Panc1 (cell line): ENCODE results near the gene KIF4B. TPM values are rescaled to one million over a fixed set of nuclear protein-coding genes. Genes with fewer than 3 reads are reported as not detected.

Source experiments
- ATAC-seq: fragments of 200-7000 bp; cut with Tn5 transposase; 2 replicates; pipeline ENCODE4 v1.9.1; 2020; ENCODE audit warnings: mild to moderate bottlenecking, moderate library complexity
- Bru-seq: library from RNA; stranded (reverse); fragments of 400-500 nt; gene quantifications from one replicate; lab custom pipeline; 2021; lab: Mats Ljungman, UMichigan
- BruChase-seq, 2 experiments: library from RNA; stranded (reverse); fragments of 400-500 nt; gene quantifications; one replicate each; lab custom pipeline; 2021; lab: Mats Ljungman, UMichigan
- BruUV-seq: library from RNA; stranded (reverse); fragments of 400-500 nt; replicated peaks from 2 replicates; lab custom pipeline; 2021; lab: Mats Ljungman, UMichigan
- CTCF ChIA-PET: fragments of 300-600 bp; sonication (Branson Sonifier 250); formaldehyde crosslinking; loops from one replicate; lab custom pipeline; 2022; ENCODE audit warnings: antibody characterized with exemption; lab: Charles Lee
- POLR2A ChIA-PET: fragments of 300-600 bp; sonication (Branson Sonifier 250); formaldehyde crosslinking; loops from one replicate; lab custom pipeline; 2022; ENCODE audit warnings: antibody characterized with exemption; lab: Charles Lee
- DNase-seq: peaks from one replicate; pipeline ENCODE4 v3.0.0-alpha.2; 2010; ENCODE audit warnings: low read depth, low spot score
- H3K27ac ChIP-seq: 2 replicates; pipeline ENCODE4 v1.5.1; 2011; ENCODE audit warnings: mild to moderate bottlenecking, low read length, inconsistent platforms
- H3K27me3 ChIP-seq: fragments of 200-500 bp; sonication (Bioruptor generic); 2 replicates; pipeline ENCODE4 v1.6.0; 2014; ENCODE audit warnings: low read length, inconsistent platforms; ENCODE audit not compliant: control insufficient read depth, insufficient read depth
- H3K36me3 ChIP-seq: fragments of 200-500 bp; sonication (Bioruptor generic); 2 replicates; pipeline ENCODE4 v1.5.1; 2014; ENCODE audit warnings: inconsistent platforms, mild to moderate bottlenecking, low read length, moderate library complexity; ENCODE audit not compliant: control insufficient read depth, insufficient read depth
- H3K4me1 ChIP-seq: 2 replicates; pipeline ENCODE4 v1.5.1; 2011; ENCODE audit warnings: inconsistent platforms, mild to moderate bottlenecking, low read length, moderate library complexity; ENCODE audit not compliant: control insufficient read depth, insufficient read depth
- H3K4me3 ChIP-seq, 2 experiments: 2 replicates each; pipeline ENCODE4 v1.5.1; 2011 to 2012; ENCODE audit warnings: low read depth in 2 of 2, low read length in 2 of 2, mild to moderate bottlenecking in 2 of 2, inconsistent platforms in 1 of 2, moderate library complexity in 1 of 2
- H3K9me3 ChIP-seq: fragments of 200-500 bp; sonication (Bioruptor generic); 2 replicates; pipeline ENCODE4 v1.5.1; 2014; ENCODE audit warnings: low read depth, mild to moderate bottlenecking, inconsistent platforms, low read length, moderate library complexity; ENCODE audit not compliant: control insufficient read depth, insufficient read depth
- CTCF ChIP-seq: fragments of 450-650 bp; IDR thresholded peaks from 2 replicates; pipeline ENCODE4 v1.5.1; 2017; ENCODE audit warnings: mild to moderate bottlenecking
- POLR2AphosphoS5 ChIP-seq: IDR thresholded peaks from 2 replicates; pipeline ENCODE4 v1.6.1; 2012; ENCODE audit warnings: mild to moderate bottlenecking, low read depth, low read length, moderate library complexity
- REST ChIP-seq, 2 experiments: IDR thresholded peaks; 2 replicates each; pipeline ENCODE4 v1.6.1; 2011 to 2012; ENCODE audit warnings: low read depth in 2 of 2, control low read depth in 1 of 2, low read length in 1 of 2, mild to moderate bottlenecking in 1 of 2, moderate library complexity in 1 of 2; ENCODE audit not compliant: insufficient read depth in 1 of 2
- SIN3A ChIP-seq: IDR thresholded peaks from 2 replicates; pipeline ENCODE4 v1.6.1; 2012; ENCODE audit warnings: low read depth, mild to moderate bottlenecking, low read length, moderate library complexity, borderline replicate concordance; ENCODE audit not compliant: insufficient read depth
- TCF7L2 ChIP-seq: IDR thresholded peaks from 2 replicates; pipeline ENCODE4 v1.6.1; 2011; ENCODE audit warnings: mild to moderate bottlenecking, low read depth, low read length, inconsistent platforms
- in situ Hi-C: cut with HindIII; loops from 2 replicates; pipeline ENCODE4 v1.10.0; 2016; ENCODE audit warnings: low sequenced_read_pairs, low pct_unique_long_range_greater_than_20kb
- intact Hi-C: fragments of 100-400 bp; cut with micrococcal nuclease; formaldehyde crosslinking; loops from one replicate; pipeline ENCODE4 v1.10.0; 2022; ENCODE audit not compliant: unreplicated experiment
- long read RNA-seq: library from polyadenylated mRNA; unstranded; transcript quantifications from one replicate; pipeline ENCODE4 v2.0.0, GENCODE V29; 2021; ENCODE audit not compliant: unreplicated experiment
- polyA plus RNA-seq: library from polyadenylated mRNA; unstranded; fragments of >200 nt; gene quantifications from one replicate; pipeline ENCODE4 v1.2.1, GENCODE V29; 2012; ENCODE audit warnings: missing spikeins; ENCODE audit not compliant: insufficient read length
- total RNA-seq: library from RNA; stranded (reverse); gene quantifications from one replicate; pipeline ENCODE4 v1.2.1, GENCODE V29; 2021; ENCODE audit not compliant: unreplicated experiment

Gene KIF4B, protein sequence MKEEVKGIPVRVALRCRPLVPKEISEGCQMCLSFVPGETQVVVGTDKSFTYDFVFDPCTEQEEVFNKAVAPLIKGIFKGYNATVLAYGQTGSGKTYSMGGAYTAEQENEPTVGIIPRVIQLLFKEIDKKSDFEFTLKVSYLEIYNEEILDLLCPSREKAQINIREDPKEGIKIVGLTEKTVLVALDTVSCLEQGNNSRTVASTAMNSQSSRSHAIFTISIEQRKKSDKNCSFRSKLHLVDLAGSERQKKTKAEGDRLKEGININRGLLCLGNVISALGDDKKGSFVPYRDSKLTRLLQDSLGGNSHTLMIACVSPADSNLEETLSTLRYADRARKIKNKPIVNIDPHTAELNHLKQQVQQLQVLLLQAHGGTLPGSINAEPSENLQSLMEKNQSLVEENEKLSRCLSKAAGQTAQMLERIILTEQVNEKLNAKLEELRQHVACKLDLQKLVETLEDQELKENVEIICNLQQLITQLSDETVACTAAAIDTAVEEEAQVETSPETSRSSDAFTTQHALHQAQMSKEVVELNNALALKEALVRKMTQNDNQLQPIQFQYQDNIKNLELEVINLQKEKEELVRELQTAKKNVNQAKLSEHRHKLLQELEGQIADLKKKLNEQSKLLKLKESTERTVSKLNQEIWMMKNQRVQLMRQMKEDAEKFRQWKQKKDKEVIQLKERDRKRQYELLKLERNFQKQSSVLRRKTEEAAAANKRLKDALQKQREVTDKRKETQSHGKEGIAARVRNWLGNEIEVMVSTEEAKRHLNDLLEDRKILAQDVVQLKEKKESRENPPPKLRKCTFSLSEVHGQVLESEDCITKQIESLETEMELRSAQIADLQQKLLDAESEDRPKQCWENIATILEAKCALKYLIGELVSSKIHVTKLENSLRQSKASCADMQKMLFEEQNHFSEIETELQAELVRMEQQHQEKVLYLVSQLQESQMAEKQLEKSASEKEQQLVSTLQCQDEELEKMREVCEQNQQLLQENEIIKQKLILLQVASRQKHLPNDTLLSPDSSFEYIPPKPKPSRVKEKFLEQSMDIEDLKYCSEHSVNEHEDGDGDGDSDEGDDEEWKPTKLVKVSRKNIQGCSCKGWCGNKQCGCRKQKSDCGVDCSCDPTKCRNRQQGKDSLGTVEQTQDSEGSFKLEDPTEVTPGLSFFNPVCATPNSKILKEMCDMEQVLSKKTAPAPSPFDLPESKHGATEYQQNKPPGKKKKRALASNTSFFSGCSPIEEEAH
- total RNA-seq (0.10 TPM), Bru-seq, nascent RNA (percentile 22 among the genes with signal in this experiment), BruChase-seq, experiment 1, labeled RNA remaining after a 2-hour chase (percentile 23 among the genes with signal in this experiment), BruChase-seq, experiment 2, labeled RNA remaining after a 6-hour chase (percentile 28 among the genes with signal in this experiment)
- polyA plus RNA-seq, result 0.15 TPM
- long read RNA-seq, result 0 reads

DNA sequence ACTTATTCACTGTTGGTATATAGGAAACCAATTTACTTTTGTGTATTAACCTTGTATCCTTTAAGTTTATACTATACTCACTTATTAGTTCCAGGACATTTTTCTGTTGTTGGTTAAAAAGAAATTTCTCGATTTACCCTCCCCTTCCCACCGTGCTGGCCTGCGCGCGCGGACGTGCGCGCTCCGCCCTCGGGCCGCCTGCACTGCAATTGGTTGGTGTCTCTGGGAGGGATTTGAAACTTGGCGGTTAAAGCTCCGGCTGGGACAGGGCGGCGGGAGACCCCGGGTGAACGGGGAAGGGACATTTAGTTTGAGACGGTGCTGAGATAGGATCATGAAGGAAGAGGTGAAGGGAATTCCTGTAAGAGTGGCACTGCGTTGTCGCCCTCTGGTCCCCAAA lies at the start of gene KIF4B:
Gene KIF4B (plus strand): TSS at position 230 of the 400 bp plus-strand sequence. CDS start 105 bp downstream, at position 335.
- peaks cover 4% of the 10 kb centered on the region; the same call in 1 of the 2 replicates for H3K27me3 ChIP-seq
- ChIA-PET POLR2A (no interaction called here), CTCF (no interaction called here)
- no peak for DNase-seq
- no peaks in the 10 kb centered on the region for H3K9me3 ChIP-seq
- no peaks in the 10 kb centered on the region for H3K36me3 ChIP-seq
- intact Hi-C loops, result no loop called here
- H3K27ac ChIP-seq, result no peak within 1 kb of the TSS
- H3K4me1 ChIP-seq, result no peaks in the 10 kb centered on the region
- in situ Hi-C loops, result no loop called here
- BruUV-seq, result no TSS peak
- no peak for ATAC-seq
- TF ChIP-seq CTCF, result no peak
- H3K4me3 ChIP-seq, result peak within 1 kb of the TSS in 1 of 2 experiments; percentile 19; a peak in 1 of 4 replicates

GRCh38 chr5:154966081-154966841 lies 47.3 kb upstream of the KIF4B start:
- ChIA-PET CTCF (no interaction called here), POLR2A (no interaction called here)
- BruUV-seq, result no TSS peak
- no peak for DNase-seq
- Histone ChIP-seq H3K36me3 (no peaks in the 10 kb centered on the region; the same call in 1 of the 2 replicates), H3K27me3 (no peaks in the 10 kb centered on the region), H3K27ac (no peak overlapping the region), H3K4me3 (no peak overlapping the region), H3K4me1 (no peaks in the 10 kb centered on the region), H3K9me3 (no peaks in the 10 kb centered on the region)
- no peak for ATAC-seq
- TF ChIP-seq POLR2AphosphoS5 (no peak), SIN3A (no peak)
- intact Hi-C loops (no loop called here), in situ Hi-C loops (no loop called here)

- in situ Hi-C loops, result no loop called here
- ATAC-seq (no peak), DNase-seq (no peak)
- Histone ChIP-seq H3K4me1 (no peaks in the 10 kb centered on the region), H3K36me3 (no peaks in the 10 kb centered on the region; the same call in 1 of the 2 replicates), H3K9me3 (no peaks in the 10 kb centered on the region), H3K4me3 (no peak overlapping the region), H3K27ac (no peak overlapping the region), H3K27me3 (no peaks in the 10 kb centered on the region)
- ChIA-PET POLR2A (no interaction called here), CTCF (no interaction called here)
- no peak for TF ChIP-seq REST (IDR thresholded peaks at IDR 0.05; ENCODE audit: insufficient read depth in 1 of 2, low read depth in 2 of 2, low read length in 1 of 2)
- TF ChIP-seq SIN3A, result no peak
- no peak for TF ChIP-seq TCF7L2
- TF ChIP-seq CTCF, result no peak
- BruUV-seq, result no TSS peak
- intact Hi-C loops, result no loop called here
Measured at GRCh38 chr5:154966874-154967273, 46.7 kb upstream of the KIF4B start.
